WTC11 (cell line): ENCODE data around the gene LCE5A. TPM values are rescaled to one million over a fixed set of nuclear protein-coding genes. Genes with fewer than 3 reads are reported as not detected.

Experiments
- ATAC-seq: fragments of 200-7000 bp; cut with Tn5 transposase; 2 replicates; pipeline ENCODE4 v1.10.0; 2021; ENCODE audit warnings: mild to moderate bottlenecking, moderate library complexity
- CTCF ChIA-PET: fragments of 300-600 bp; sonication (Branson Sonifier 250); formaldehyde crosslinking; loops from one replicate; lab custom pipeline; 2021; ENCODE audit warnings: antibody characterized with exemption; lab: Charles Lee
- POLR2A ChIA-PET: fragments of 350-600 bp; sonication (Branson Sonifier 250); formaldehyde crosslinking; loops from one replicate; lab custom pipeline; 2021; ENCODE audit warnings: antibody characterized with exemption; lab: Charles Lee
- DNase-seq: peaks from one replicate; pipeline ENCODE4 v3.0.0; 2021; ENCODE audit warnings: low spot score
- H3K27ac Mint-ChIP-seq: 2 replicates; pipeline ENCODE4 v1.8.0; 2021; ENCODE audit warnings: mixed read lengths
- H3K27me3 Mint-ChIP-seq: 2 replicates; pipeline ENCODE4 v1.8.0; 2021; ENCODE audit warnings: low read depth, mild to moderate bottlenecking, moderate library complexity, mixed read lengths
- H3K36me3 Mint-ChIP-seq: 2 replicates; pipeline ENCODE4 v1.8.0; 2021; ENCODE audit warnings: mixed read lengths
- H3K4me1 Mint-ChIP-seq: 2 replicates; pipeline ENCODE4 v1.8.0; 2022; ENCODE audit warnings: mixed read lengths
- H3K4me3 Mint-ChIP-seq: 2 replicates; pipeline ENCODE4 v1.8.0; 2021; ENCODE audit warnings: mild to moderate bottlenecking, moderate library complexity, mixed read lengths
- H3K9me3 Mint-ChIP-seq: 2 replicates; pipeline ENCODE4 v1.8.0; 2021; ENCODE audit warnings: mixed read lengths
- ATF2 ChIP-seq: sonication (generic); formaldehyde crosslinking; IDR thresholded peaks from 2 replicates; pipeline ENCODE4 v1.8.1; 2022; ENCODE audit warnings: low read depth, missing genetic modification reagents, borderline replicate concordance
- CDX4 ChIP-seq: fragments of 250-450 bp; sonication (Bioruptor Pico); IDR thresholded peaks from 2 replicates; pipeline ENCODE4 v1.9.0; 2021; ENCODE audit warnings: moderate library complexity, mild to moderate bottlenecking, inconsistent platforms, borderline replicate concordance
- CREM ChIP-seq: sonication (generic); formaldehyde crosslinking; IDR thresholded peaks from 2 replicates; pipeline ENCODE4 v1.8.1; 2022; ENCODE audit warnings: mild to moderate bottlenecking, missing genetic modification reagents, moderate library complexity
- FOXK1 ChIP-seq: sonication (generic); formaldehyde crosslinking; IDR thresholded peaks from 2 replicates; pipeline ENCODE4 v1.8.0; 2022; ENCODE audit warnings: mild to moderate bottlenecking, moderate library complexity, missing genetic modification reagents
- FOXP1 ChIP-seq: sonication (generic); formaldehyde crosslinking; IDR thresholded peaks from 2 replicates; pipeline ENCODE4 v1.8.0; 2022; ENCODE audit warnings: missing genetic modification reagents, mild to moderate bottlenecking, moderate library complexity, borderline replicate concordance
- FOXP4 ChIP-seq: sonication (generic); formaldehyde crosslinking; IDR thresholded peaks from 2 replicates; pipeline ENCODE4 v1.8.0; 2022; ENCODE audit warnings: mild to moderate bottlenecking, missing genetic modification reagents
- GTF2I ChIP-seq: fragments of 250-450 bp; sonication (Bioruptor Pico); conservative IDR thresholded peaks from 2 replicates; pipeline ENCODE4 v1.4.0; 2021; ENCODE audit warnings: mild to moderate bottlenecking
- HMGXB4 ChIP-seq: sonication (generic); formaldehyde crosslinking; IDR thresholded peaks from 2 replicates; pipeline ENCODE4 v1.8.1; 2023; ENCODE audit warnings: mild to moderate bottlenecking, moderate library complexity, missing genetic modification reagents
- JUN ChIP-seq: sonication (generic); formaldehyde crosslinking; IDR thresholded peaks from 2 replicates; pipeline ENCODE4 v1.8.0; 2023; ENCODE audit warnings: mild to moderate bottlenecking, missing genetic modification reagents
- MLX ChIP-seq: sonication (generic); formaldehyde crosslinking; IDR thresholded peaks from 2 replicates; pipeline ENCODE4 v1.8.1; 2023; ENCODE audit warnings: mild to moderate bottlenecking, missing genetic modification reagents, moderate library complexity
- NR1H2 ChIP-seq: sonication (generic); formaldehyde crosslinking; IDR thresholded peaks from 2 replicates; pipeline ENCODE4 v1.9.0; 2021; ENCODE audit warnings: mild to moderate bottlenecking, moderate library complexity, missing genetic modification reagents
- OVOL2 ChIP-seq: fragments of 250-450 bp; sonication (Bioruptor Pico); IDR thresholded peaks from 2 replicates; pipeline ENCODE4 v1.9.0; 2021; ENCODE audit warnings: mild to moderate bottlenecking, borderline replicate concordance
- PREB ChIP-seq: sonication (generic); formaldehyde crosslinking; IDR thresholded peaks from 2 replicates; pipeline ENCODE4 v1.8.1; 2022; ENCODE audit warnings: mild to moderate bottlenecking, missing genetic modification reagents, moderate library complexity, borderline replicate concordance
- RORB ChIP-seq: fragments of 250-450 bp; sonication (Bioruptor Pico); IDR thresholded peaks from 2 replicates; pipeline ENCODE4 v1.9.0; 2021; ENCODE audit warnings: mild to moderate bottlenecking
- TEAD1 ChIP-seq: sonication (generic); formaldehyde crosslinking; IDR thresholded peaks from 2 replicates; pipeline ENCODE4 v1.8.0; 2022; ENCODE audit warnings: mild to moderate bottlenecking, missing genetic modification reagents
- TEAD4 ChIP-seq: sonication (generic); formaldehyde crosslinking; IDR thresholded peaks from 2 replicates; pipeline ENCODE4 v1.8.0; 2022; ENCODE audit warnings: mild to moderate bottlenecking, missing genetic modification reagents
- USF1 ChIP-seq: sonication (generic); formaldehyde crosslinking; IDR thresholded peaks from 2 replicates; pipeline ENCODE4 v1.8.0; 2022; ENCODE audit warnings: mild to moderate bottlenecking, missing genetic modification reagents
- ZBTB43 ChIP-seq: sonication (generic); formaldehyde crosslinking; IDR thresholded peaks from 2 replicates; pipeline ENCODE4 v1.8.1; 2023; ENCODE audit warnings: mild to moderate bottlenecking, missing genetic modification reagents
- ZNF263 ChIP-seq: sonication (generic); formaldehyde crosslinking; IDR thresholded peaks from 2 replicates; pipeline ENCODE4 v1.8.1; 2022; ENCODE audit warnings: low read depth, mild to moderate bottlenecking, moderate library complexity, missing genetic modification reagents
- ZNF281 ChIP-seq: sonication (generic); formaldehyde crosslinking; IDR thresholded peaks from 2 replicates; pipeline ENCODE4 v1.8.0; 2023; ENCODE audit warnings: mild to moderate bottlenecking, missing genetic modification reagents
- ZNF425 ChIP-seq: fragments of 250-450 bp; sonication (Bioruptor Pico); conservative IDR thresholded peaks from 2 replicates; pipeline ENCODE4 v1.9.0; 2021; ENCODE audit warnings: mild to moderate bottlenecking
- ZNF671 ChIP-seq: fragments of 250-450 bp; sonication (Bioruptor Pico); IDR thresholded peaks from 2 replicates; pipeline ENCODE4 v1.8.0; 2021; ENCODE audit warnings: mild to moderate bottlenecking
- total RNA-seq: library from RNA; stranded (reverse); gene quantifications from 3 replicates; pipeline ENCODE4 v1.2.3, GENCODE V29; 2021

Gene LCE5A
- total RNA-seq, 1 experiment from 2014 or later, result not detected

- TF ChIP-seq ZNF281 (CRISPR knock-in tag) (no peak), JUN (no peak), FOXP1 (CRISPR knock-in tag) (no peak), OVOL2 (CRISPR knock-in tag) (no peak), ZNF425 (CRISPR knock-in tag) (no peak), MLX (CRISPR knock-in tag) (no peak), USF1 (CRISPR knock-in tag) (no peak), ATF2 (CRISPR knock-in tag) (no peak), ZNF263 (CRISPR knock-in tag) (no peak), TEAD1 (CRISPR knock-in tag) (no peak)
Observed at GRCh38 chr1:152462636-152463035, 48.0 kb upstream of the LCE5A start (continued).

GRCh38 chr1:152466217-152466616 lies 44.4 kb upstream of the LCE5A start:
- DNase-seq (no peak), ATAC-seq (no peak)
- CTCF ChIA-PET, result no interaction called here
- H3K27ac Mint-ChIP-seq, result no peak overlapping the region
- H3K4me1 Mint-ChIP-seq, result no peaks in the 10 kb centered on the region
- H3K27me3 Mint-ChIP-seq, result no peaks in the 10 kb centered on the region; the same call in 1 of the 2 replicates
- POLR2A ChIA-PET, result no interaction called here
- no peak overlapping the region for H3K4me3 Mint-ChIP-seq
- H3K9me3 Mint-ChIP-seq, result peaks cover 44% of the 10 kb centered on the region
- H3K36me3 Mint-ChIP-seq, result peaks cover 42% of the 10 kb centered on the region
- TF ChIP-seq ZBTB43 (CRISPR knock-in tag), result no peak
- TF ChIP-seq FOXK1, result no peak
- no peak for TF ChIP-seq RORB (CRISPR knock-in tag)
- no peak for TF ChIP-seq HMGXB4 (CRISPR knock-in tag)
- TF ChIP-seq CREM (CRISPR knock-in tag), result no peak
- TF ChIP-seq PREB, result no peak
- no peak for TF ChIP-seq ZNF671 (CRISPR knock-in tag)
- TF ChIP-seq TEAD4 (CRISPR knock-in tag), result no peak
- TF ChIP-seq GTF2I (CRISPR knock-in tag), result no peak
- TF ChIP-seq CDX4 (CRISPR knock-in tag), result no peak
- no peak for TF ChIP-seq NR1H2 (CRISPR knock-in tag)
- no peak for TF ChIP-seq FOXP4 (CRISPR knock-in tag)
